ENCODE data around the gene DDR1.

Gene DDR1

DNA sequence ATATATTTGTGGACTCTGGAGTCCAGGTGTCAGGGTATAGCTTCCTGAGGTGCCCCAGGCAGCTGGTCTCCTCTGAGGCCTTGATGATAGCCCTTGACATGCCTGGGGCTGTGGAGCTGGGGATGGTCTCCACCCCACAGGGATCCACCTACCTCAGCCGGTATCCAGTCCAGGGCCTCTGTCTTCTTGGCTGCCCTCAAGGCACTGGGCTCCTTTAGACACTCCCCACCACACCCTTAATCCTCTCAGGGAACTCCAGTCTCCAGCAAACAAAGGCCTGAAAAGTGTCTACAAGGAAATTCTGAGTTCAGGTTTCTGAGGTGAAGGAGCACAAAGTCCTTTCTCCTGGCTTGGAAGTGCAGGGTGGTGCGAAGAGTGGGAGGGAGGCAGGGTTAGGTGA, 44.6 kb upstream of the DDR1 start:
- no peak for DNase-seq (ENCODE audit: low read depth)
- TF ChIP-seq, protein P1, sequence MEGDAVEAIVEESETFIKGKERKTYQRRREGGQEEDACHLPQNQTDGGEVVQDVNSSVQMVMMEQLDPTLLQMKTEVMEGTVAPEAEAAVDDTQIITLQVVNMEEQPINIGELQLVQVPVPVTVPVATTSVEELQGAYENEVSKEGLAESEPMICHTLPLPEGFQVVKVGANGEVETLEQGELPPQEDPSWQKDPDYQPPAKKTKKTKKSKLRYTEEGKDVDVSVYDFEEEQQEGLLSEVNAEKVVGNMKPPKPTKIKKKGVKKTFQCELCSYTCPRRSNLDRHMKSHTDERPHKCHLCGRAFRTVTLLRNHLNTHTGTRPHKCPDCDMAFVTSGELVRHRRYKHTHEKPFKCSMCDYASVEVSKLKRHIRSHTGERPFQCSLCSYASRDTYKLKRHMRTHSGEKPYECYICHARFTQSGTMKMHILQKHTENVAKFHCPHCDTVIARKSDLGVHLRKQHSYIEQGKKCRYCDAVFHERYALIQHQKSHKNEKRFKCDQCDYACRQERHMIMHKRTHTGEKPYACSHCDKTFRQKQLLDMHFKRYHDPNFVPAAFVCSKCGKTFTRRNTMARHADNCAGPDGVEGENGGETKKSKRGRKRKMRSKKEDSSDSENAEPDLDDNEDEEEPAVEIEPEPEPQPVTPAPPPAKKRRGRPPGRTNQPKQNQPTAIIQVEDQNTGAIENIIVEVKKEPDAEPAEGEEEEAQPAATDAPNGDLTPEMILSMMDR (conservative IDR thresholded peaks at IDR 0.05; ENCODE audit: low read length), result no peak
- no peak overlapping the region for H3K4me3 ChIP-seq (ENCODE audit: low read length)

DNA sequence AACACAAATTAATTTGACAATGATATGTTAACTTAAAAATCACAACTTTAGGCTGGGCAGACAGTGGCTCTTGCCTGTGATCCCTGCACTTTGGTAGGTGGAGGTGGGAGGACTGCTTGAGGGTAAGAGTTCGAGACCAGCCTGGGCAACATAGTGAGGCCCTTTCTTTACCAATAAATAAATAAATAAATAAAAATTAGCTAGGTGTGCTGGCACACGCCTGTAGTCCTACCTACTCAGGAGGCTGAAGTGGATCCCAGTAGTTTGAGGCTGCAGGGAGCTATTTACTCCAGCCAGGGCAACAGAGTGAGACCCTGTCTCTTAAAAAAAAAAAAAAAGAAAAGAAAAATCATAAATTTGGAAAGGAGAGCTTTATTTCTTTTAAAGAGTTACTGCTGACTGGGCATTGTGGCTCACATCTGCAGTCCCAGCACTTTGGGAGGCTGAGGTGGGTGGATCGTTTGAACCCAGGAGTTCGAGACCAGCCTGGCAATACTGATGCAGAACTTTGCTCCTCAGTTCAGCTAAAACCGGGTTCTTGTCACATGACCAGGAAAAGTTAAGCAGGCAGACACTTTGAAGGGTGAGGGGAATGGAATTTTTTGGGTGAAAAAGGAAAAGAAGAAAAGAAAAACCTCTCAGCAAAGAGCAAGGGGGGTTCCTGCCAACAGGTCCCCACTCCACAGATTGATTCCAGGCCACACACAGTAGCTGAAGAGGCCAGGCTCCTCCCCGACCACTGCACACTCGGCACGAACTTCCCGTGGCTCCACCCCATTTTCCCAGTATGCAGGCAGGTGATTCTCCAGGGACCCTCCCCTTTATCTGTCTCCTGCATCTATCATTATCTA, 44.0 kb upstream of the DDR1 start:
- no peak overlapping the region for H3K4me3 ChIP-seq (ENCODE audit: low read length)
- TF ChIP-seq, protein P1 (conservative IDR thresholded peaks at IDR 0.05; ENCODE audit: low read length), result no peak
- DNase-seq (ENCODE audit: low read depth), result no peak

DNA sequence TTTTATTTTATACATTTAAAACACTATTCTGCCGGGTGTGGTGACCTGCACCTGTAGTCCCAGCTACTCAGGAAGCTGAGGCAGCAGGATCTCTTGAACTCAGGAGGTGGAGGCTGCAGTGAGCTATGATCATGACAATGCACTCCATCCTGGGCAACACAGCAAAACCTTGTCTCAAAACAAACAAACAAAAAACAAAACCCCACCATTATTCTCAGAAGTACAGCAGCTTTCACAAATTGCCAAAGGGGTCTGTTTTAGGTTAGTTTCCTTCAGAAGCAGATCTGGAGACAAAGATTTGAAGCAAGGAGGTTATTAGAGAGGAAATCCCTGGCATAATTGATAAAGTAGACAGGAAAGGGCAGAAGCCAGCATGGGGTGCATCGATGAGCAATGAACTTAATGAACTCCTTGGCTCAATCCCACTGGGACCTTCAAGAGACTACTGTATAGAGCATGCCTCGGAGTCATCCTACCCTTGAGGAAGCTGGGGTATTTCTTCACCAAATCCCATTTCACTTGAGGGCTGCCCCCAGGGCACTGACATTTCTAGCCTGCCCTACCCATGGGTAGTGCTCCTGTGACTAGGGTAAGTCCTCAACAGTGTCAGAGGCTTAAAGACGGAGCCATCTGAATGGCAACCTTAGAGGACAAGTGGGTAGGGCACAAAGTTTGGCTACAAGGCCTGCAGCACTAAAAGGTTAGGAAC, 43.2 kb upstream of the DDR1 start:
- no peak overlapping the region for H3K4me3 ChIP-seq (ENCODE audit: low read length)
- no peak for DNase-seq (ENCODE audit: low read depth)
- TF ChIP-seq, protein P1 (conservative IDR thresholded peaks at IDR 0.05; ENCODE audit: low read length), result no peak

DNA sequence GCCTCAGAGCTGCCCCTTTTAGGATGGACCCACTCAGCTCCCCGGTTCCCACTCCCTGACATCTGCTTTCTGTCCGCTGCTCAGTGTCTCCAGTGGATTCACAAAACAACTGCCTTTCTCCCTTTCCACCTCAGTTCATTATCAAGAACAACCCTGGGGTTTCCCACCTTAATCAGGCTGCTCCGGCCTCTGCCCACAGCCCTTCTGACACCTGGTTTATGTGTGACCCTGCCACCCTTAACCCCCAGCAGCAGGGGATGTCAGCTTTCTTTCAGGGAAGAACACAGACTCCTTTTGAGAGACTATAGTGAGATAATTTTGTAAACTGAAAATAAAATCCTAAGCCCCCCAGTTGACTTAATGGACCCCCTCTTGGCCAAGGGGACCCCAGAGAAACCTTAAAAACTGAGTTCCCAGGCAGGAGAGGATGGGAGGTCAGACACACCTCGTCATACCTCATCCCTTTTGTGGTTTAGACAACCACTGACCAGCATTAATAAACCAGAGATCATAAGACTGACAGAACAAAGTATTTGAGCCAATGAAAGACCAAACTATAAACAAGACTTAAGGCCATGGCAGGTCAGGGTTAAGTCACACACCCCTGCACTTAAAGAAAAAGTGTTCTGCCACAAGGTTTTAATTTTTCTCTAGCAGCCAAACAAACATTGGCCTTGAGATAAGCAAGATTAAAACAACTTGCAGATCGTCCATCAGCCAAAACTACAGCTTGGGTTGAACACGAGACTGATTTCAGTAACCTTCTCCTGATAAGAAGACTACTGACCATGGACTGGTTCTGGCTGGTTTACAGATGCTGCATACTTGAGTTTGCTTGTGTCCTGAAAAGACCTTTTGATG, 42.4 kb upstream of the DDR1 start:
- H3K4me3 ChIP-seq (ENCODE audit: low read length), result no peak overlapping the region
- DNase-seq (ENCODE audit: low read depth), result no peak
- TF ChIP-seq, protein P1 (conservative IDR thresholded peaks at IDR 0.05; ENCODE audit: low read length), result no peak

- H3K4me3 ChIP-seq (ENCODE audit: low read length), result no peak overlapping the region
- TF ChIP-seq, protein P1 (conservative IDR thresholded peaks at IDR 0.05; ENCODE audit: low read length), result no peak
- peak; percentile 55 for DNase-seq (ENCODE audit: low read depth)
These were observed 41.3 kb upstream of the DDR1 start for GRCh38 chr6:30842754-30843610.

GRCh38 chr6:30843611-30843998, 40.7 kb upstream of the DDR1 start:
- TF ChIP-seq, protein P1 (conservative IDR thresholded peaks at IDR 0.05; ENCODE audit: low read length), result no peak
- no peak for DNase-seq (ENCODE audit: low read depth)
- H3K4me3 ChIP-seq (ENCODE audit: low read length), result no peak overlapping the region
